ENCODE results near the gene FBXW8.

GRCh38 chr12:117017807-117018206 lies 107.1 kb downstream of the FBXW8 start:
- TF ChIP-seq TCF4 (CRISPR knock-in tag; IDR thresholded peaks at IDR 0.05; ENCODE audit: borderline replicate concordance) (no peak), ZNF70 (CRISPR knock-in tag; IDR thresholded peaks at IDR 0.05) (no peak), ZFP30 (CRISPR knock-in tag; IDR thresholded peaks at IDR 0.05) (no peak), ESRRG (CRISPR knock-in tag; IDR thresholded peaks at IDR 0.05) (no peak), POU6F1 (CRISPR knock-in tag; IDR thresholded peaks at IDR 0.05; ENCODE audit: borderline replicate concordance, low read depth) (no peak), PPARA (CRISPR knock-in tag; IDR thresholded peaks at IDR 0.05; ENCODE audit: borderline replicate concordance) (no peak), ARNTL (CRISPR knock-in tag; IDR thresholded peaks at IDR 0.05; ENCODE audit: borderline replicate concordance, low read depth) (no peak), SNAI2 (CRISPR knock-in tag; IDR thresholded peaks at IDR 0.05) (no peak)
